ENCODE measurements around the gene OAS1. TPM values are rescaled to one million over a fixed set of nuclear protein-coding genes. Genes with fewer than 3 reads are reported as not detected.

OAS1 gene
- total and polyA plus RNA-seq, 2 of the 8 experiments (the other 6 are each of a cell fraction or from before 2014, with no cell fraction given) = 0.23 TPM; not detected in 1

DNA sequence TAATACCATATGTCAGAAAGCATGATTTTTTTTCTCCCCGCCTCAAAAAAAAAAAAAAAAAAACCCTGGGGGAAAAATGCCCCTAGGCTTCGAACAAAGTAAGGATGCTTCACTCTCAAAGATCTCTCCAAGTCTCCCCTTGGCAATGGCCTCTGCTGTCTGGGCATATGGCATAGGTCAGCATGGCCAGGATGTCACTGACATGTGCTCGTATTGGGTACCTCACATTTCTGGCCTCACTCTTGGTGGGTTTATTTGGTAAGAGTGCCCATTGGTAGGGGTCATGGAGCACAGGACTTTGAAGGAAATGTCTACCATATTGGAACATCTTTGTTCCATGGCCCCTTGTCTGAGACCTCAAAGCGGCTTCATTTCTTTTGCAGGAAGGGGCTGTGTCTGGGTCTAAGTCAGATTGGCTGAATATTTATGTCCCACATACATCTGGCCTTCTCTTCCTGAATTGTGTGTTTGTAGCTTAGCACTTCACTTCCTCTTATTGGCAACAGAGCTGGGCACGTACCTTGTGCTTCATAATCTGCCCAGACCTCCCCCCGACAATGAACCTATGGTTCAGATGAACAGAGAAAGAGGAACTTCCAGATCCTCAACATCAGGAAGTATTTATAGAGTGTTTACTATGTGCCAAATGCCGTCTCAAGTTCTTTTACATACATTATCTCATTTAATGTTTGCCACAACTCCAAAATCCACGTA lies 36.3 kb upstream of the OAS1 start:
- no peak overlapping the region for H3K18ac ChIP-seq (ENCODE audit: extremely low read depth, low read length)
- no peaks in the 10 kb centered on the region; a peak in 1 of 7 replicates for H3K27me3 ChIP-seq (replicated peaks in 1 of 4; ENCODE audit: control insufficient read depth in 3 of 4, extremely low read depth in 1 of 4, insufficient read depth in 3 of 4, low read length in 3 of 4)
- H3K27ac ChIP-seq (ENCODE audit: low read depth, low read length) = no peak overlapping the region
- no peak overlapping the region for H2AK5ac ChIP-seq (ENCODE audit: low read depth, low read length)
- no peak overlapping the region for H3K23ac ChIP-seq (ENCODE audit: insufficient read length)
- DNase-seq (ENCODE audit: low read depth in 1 of 2, low spot score in 2 of 2) (no peak), FAIRE-seq (no peak)
- H2BK5ac ChIP-seq (ENCODE audit: low read depth, low read length) = no peak overlapping the region
- no peak overlapping the region for H3K9ac ChIP-seq (replicated peaks in 1 of 4; ENCODE audit: extremely low read depth in 1 of 4, low read depth in 3 of 4, low read length in 3 of 4)
- H3K4ac ChIP-seq (replicated peaks; ENCODE audit: insufficient read length, low read depth, low read length) = no peak overlapping the region
- H2BK20ac ChIP-seq (ENCODE audit: low read length) = no peak overlapping the region
- no peaks in the 10 kb centered on the region for H4K20me1 ChIP-seq (replicated peaks in 1 of 2; ENCODE audit: control insufficient read depth in 1 of 2, insufficient read depth in 2 of 2, low read length in 2 of 2)
- H4K91ac ChIP-seq (replicated peaks; ENCODE audit: insufficient read length, low read length) = no peak overlapping the region
- H2BK120ac ChIP-seq (replicated peaks; ENCODE audit: low read depth, low read length) = no peak overlapping the region
- POLR2A ChIA-PET (ENCODE audit: partially characterized antibody) = no interaction called here
- no peaks in the 10 kb centered on the region for H3K9me3 ChIP-seq (ENCODE audit: insufficient read depth in 2 of 2, low read depth in 1 of 2, low read length in 1 of 2)
- H3K4me1 ChIP-seq (replicated peaks in 1 of 4; ENCODE audit: control insufficient read depth in 3 of 4, insufficient read depth in 4 of 4, low read length in 3 of 4) = no peaks in the 10 kb centered on the region
- H3K14ac ChIP-seq (ENCODE audit: insufficient read length) = no peak overlapping the region
- H4K5ac ChIP-seq (ENCODE audit: insufficient read length, low read depth, low read length) = no peak overlapping the region
- H3K23me2 ChIP-seq (ENCODE audit: low read depth, low read length) = no peaks in the 10 kb centered on the region
- no peak overlapping the region for H3K56ac ChIP-seq (replicated peaks; ENCODE audit: insufficient read length, low read depth, low read length)
- 86% methylated on average over 8 of the region's 8 CpGs; no CpG with 5 or more reads in 1 of the 2 experiments for WGBS, 2 experiments (ENCODE audit: extremely low coverage in 1 of 2, insufficient coverage in 1 of 2, insufficient read length in 1 of 2, insufficient replicate concordance in 2 of 2, low coverage in 1 of 2, low lambda C conversion rate in 2 of 2, missing lambda C conversion rate in 1 of 2)
- H3K4me3 ChIP-seq (ENCODE audit: extremely low read depth in 1 of 4, insufficient read depth in 2 of 4, low read depth in 3 of 4, low read length in 4 of 4) = no peak overlapping the region
- no peak overlapping the region for H2BK12ac ChIP-seq (ENCODE audit: low read depth, low read length)
- no peaks in the 10 kb centered on the region for H3K79me2 ChIP-seq (ENCODE audit: control insufficient read depth in 1 of 2, insufficient read depth in 2 of 2, low read length in 2 of 2)
- no peak overlapping the region for H2AFZ ChIP-seq (ENCODE audit: low read length)
- no peak overlapping the region for H2BK15ac ChIP-seq (ENCODE audit: low read length)
- CTCF ChIA-PET (ENCODE audit: partially characterized antibody) = no interaction called here
- no peak overlapping the region for H3K4me2 ChIP-seq (ENCODE audit: insufficient read depth in 1 of 2, low read depth in 2 of 2, low read length in 2 of 2)
- H3K36me3 ChIP-seq (ENCODE audit: control insufficient read depth in 2 of 4, insufficient read depth in 4 of 4, low read length in 3 of 4) = no peaks in the 10 kb centered on the region
- H3K79me1 ChIP-seq (ENCODE audit: low read depth, low read length) = no peaks in the 10 kb centered on the region
- H4K8ac ChIP-seq (ENCODE audit: extremely low read depth, insufficient read depth, low read length) = no peak overlapping the region
- no peak for TF ChIP-seq JUND (IDR thresholded peaks at IDR 0.05; ENCODE audit: low read length)
- TF ChIP-seq HDAC6 (IDR thresholded peaks at IDR 0.05; ENCODE audit: low read depth, low read length) = no peak
- no peak for TF ChIP-seq POLR2AphosphoS5 (IDR thresholded peaks at IDR 0.05; ENCODE audit: low read depth, low read length)
- TF ChIP-seq CREB1 (IDR thresholded peaks at IDR 0.05) = no peak
- TF ChIP-seq, protein P1, sequence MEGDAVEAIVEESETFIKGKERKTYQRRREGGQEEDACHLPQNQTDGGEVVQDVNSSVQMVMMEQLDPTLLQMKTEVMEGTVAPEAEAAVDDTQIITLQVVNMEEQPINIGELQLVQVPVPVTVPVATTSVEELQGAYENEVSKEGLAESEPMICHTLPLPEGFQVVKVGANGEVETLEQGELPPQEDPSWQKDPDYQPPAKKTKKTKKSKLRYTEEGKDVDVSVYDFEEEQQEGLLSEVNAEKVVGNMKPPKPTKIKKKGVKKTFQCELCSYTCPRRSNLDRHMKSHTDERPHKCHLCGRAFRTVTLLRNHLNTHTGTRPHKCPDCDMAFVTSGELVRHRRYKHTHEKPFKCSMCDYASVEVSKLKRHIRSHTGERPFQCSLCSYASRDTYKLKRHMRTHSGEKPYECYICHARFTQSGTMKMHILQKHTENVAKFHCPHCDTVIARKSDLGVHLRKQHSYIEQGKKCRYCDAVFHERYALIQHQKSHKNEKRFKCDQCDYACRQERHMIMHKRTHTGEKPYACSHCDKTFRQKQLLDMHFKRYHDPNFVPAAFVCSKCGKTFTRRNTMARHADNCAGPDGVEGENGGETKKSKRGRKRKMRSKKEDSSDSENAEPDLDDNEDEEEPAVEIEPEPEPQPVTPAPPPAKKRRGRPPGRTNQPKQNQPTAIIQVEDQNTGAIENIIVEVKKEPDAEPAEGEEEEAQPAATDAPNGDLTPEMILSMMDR (IDR thresholded peaks at IDR 0.05; ENCODE audit: control extremely low read depth in 1 of 3, insufficient read depth in 1 of 3, low read depth in 1 of 3, low read length in 3 of 3) = no peak
- TF ChIP-seq SP1 (IDR thresholded peaks at IDR 0.05; ENCODE audit: low read depth, low read length) = no peak
- no peak for TF ChIP-seq NANOG (IDR thresholded peaks at IDR 0.05; ENCODE audit: insufficient read depth, low read depth, low read length, poor library complexity, severe bottlenecking)
- TF ChIP-seq POU5F1 (IDR thresholded peaks at IDR 0.05; ENCODE audit: low read depth, low read length) = no peak
- TF ChIP-seq KDM1A (IDR thresholded peaks at IDR 0.05; ENCODE audit: borderline replicate concordance, low read length) = no peak
- TF ChIP-seq SIN3A (conservative IDR thresholded peaks at IDR 0.05 in 1 of 2, IDR thresholded peaks at IDR 0.05 in 1 of 2; ENCODE audit: low read depth in 1 of 2, low read length in 2 of 2) = no peak
- TF ChIP-seq CBX8 (IDR thresholded peaks at IDR 0.05; ENCODE audit: borderline replicate concordance, low read depth, low read length) = no peak
